Measurements from ENCODE around the gene TACC2.

TACC2 gene

DNA sequence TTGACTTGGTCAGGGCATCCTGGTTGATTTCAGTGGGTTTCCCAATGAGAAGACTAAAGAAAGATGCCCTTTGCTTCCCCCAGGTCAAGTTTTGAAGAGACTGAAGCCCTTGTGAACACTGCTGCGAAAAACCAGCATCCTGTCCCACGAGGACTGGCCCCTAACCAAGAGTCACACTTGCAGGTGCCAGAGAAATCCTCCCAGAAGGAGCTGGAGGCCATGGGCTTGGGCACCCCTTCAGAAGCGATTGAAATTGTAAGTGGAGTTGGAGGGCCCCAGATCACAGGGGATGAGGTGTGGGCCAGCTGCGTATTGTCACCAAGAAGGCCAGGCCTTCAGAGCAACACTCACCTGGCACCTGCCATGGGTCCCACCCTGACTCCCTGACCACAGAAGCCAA is 238.8 kb downstream of the TACC2 start:
- Histone ChIP-seq H3K36me3 (ENCODE audit: control insufficient read depth in 2 of 2, insufficient read depth in 2 of 2, low read length in 2 of 2) (peaks cover 55 to 68% of the 10 kb centered on the region in 2 donors), H3K9ac (ENCODE audit: low read depth in 1 of 2, low read length in 2 of 2) (no peak overlapping the region)

DNA sequence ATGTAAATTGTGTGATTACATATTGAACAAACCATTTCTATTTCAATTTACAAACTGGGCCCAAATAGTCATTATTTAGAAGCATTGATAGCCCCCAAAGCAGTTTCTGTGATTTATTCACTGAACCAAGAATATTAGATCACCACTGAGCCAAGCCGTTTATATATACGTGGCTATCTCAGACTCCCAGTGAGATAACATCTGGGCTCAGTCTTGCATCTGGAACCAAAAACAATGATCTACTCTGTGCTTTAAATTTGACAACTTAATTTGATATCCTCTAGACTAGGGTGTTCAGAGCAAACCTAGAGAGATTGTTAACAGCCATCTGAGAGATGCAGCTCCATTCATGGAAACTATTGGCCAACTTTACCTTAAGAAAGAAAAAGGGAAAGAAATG is 240.7 kb downstream of the TACC2 start:
- H3K9me3 ChIP-seq (ENCODE audit: control insufficient read depth in 2 of 2, low read length in 2 of 2): no peaks in the 10 kb centered on the region
- H3K27me3 ChIP-seq (ENCODE audit: control insufficient read depth in 2 of 2, insufficient read depth in 2 of 2, low read length in 2 of 2): no peaks in the 10 kb centered on the region
- H3K27ac ChIP-seq (ENCODE audit: low read depth in 2 of 2, low read length in 2 of 2): no peak overlapping the region
- H3K36me3 ChIP-seq (ENCODE audit: control insufficient read depth in 2 of 2, insufficient read depth in 2 of 2, low read length in 2 of 2): peaks cover 58 to 59% of the 10 kb centered on the region in 2 donors
- no peak overlapping the region for H3K9ac ChIP-seq (ENCODE audit: low read depth in 1 of 2, low read length in 2 of 2)
- H3K4me1 ChIP-seq (ENCODE audit: control insufficient read depth in 2 of 2, insufficient read depth in 2 of 2, low read length in 2 of 2): no peaks in the 10 kb centered on the region
- no peak overlapping the region for H3K4me3 ChIP-seq (ENCODE audit: low read length in 2 of 2)

More for the DNA sequence above, 238.8 kb downstream of the TACC2 start:
- Histone ChIP-seq H3K27ac (ENCODE audit: low read depth in 2 of 2, low read length in 2 of 2) (no peak overlapping the region), H3K9me3 (ENCODE audit: control insufficient read depth in 2 of 2, low read length in 2 of 2) (no peaks in the 10 kb centered on the region), H3K27me3 (ENCODE audit: control insufficient read depth in 2 of 2, insufficient read depth in 2 of 2, low read length in 2 of 2) (no peaks in the 10 kb centered on the region), H3K4me1 (ENCODE audit: control insufficient read depth in 2 of 2, insufficient read depth in 2 of 2, low read length in 2 of 2) (no peaks in the 10 kb centered on the region), H3K4me3 (ENCODE audit: low read length in 2 of 2) (no peak overlapping the region)

DNA sequence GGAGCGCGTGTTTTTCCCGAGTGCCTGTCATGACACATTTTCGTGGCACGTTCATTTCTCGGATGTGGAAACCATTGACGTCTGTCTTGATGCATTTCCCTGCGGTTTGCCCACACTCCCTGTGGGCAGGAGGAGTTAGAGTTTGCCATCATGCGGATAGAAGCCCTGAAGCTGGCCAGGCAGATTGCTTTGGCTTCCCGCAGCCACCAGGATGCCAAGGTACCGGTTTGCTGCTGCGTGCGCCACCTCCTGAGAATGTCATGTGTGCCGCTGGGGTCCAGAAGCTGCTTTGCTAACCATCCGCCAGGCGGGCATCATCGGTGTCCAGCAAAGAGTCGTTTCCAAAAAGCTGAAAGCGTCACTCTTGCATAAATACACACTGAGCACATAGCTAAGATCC is 241.3 kb downstream of the TACC2 start:
- Histone ChIP-seq H3K9me3 (ENCODE audit: control insufficient read depth in 2 of 2, low read length in 2 of 2) (no peaks in the 10 kb centered on the region), H3K36me3 (ENCODE audit: control insufficient read depth in 2 of 2, insufficient read depth in 2 of 2, low read length in 2 of 2) (peaks cover 53 to 54% of the 10 kb centered on the region in 2 donors), H3K4me1 (ENCODE audit: control insufficient read depth in 2 of 2, insufficient read depth in 2 of 2, low read length in 2 of 2) (no peaks in the 10 kb centered on the region), H3K27me3 (ENCODE audit: control insufficient read depth in 2 of 2, insufficient read depth in 2 of 2, low read length in 2 of 2) (no peaks in the 10 kb centered on the region), H3K9ac (ENCODE audit: low read depth in 1 of 2, low read length in 2 of 2) (no peak overlapping the region), H3K27ac (ENCODE audit: low read depth in 2 of 2, low read length in 2 of 2) (no peak overlapping the region), H3K4me3 (ENCODE audit: low read length in 2 of 2) (no peak overlapping the region)

DNA sequence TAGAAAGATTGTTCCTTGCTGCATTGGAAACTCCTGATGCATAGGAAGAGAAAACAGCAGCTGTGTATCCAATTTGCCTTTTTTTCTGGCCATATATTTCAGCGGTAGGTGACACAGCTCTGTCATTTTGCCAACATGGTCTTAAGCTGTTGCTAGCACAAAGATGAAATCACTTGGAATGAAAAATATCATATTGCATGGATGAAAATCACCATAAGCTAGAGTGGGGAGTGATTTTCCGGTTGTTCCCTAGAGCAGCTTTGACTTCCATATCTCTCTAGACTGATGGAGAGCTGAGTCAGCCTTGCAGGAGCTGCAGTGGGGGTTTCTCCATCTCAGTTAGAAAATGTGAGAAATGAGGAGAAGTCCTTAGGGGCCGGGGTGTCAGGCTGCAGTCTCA is 243.8 kb downstream of the TACC2 start:
- Histone ChIP-seq H3K27ac (ENCODE audit: low read depth in 2 of 2, low read length in 2 of 2) (no peak overlapping the region), H3K4me1 (ENCODE audit: control insufficient read depth in 2 of 2, insufficient read depth in 2 of 2, low read length in 2 of 2) (no peaks in the 10 kb centered on the region), H3K27me3 (ENCODE audit: control insufficient read depth in 2 of 2, insufficient read depth in 2 of 2, low read length in 2 of 2) (no peaks in the 10 kb centered on the region), H3K36me3 (ENCODE audit: control insufficient read depth in 2 of 2, insufficient read depth in 2 of 2, low read length in 2 of 2) (peaks cover 37 to 43% of the 10 kb centered on the region in 2 donors), H3K4me3 (ENCODE audit: low read length in 2 of 2) (no peak overlapping the region), H3K9me3 (ENCODE audit: control insufficient read depth in 2 of 2, low read length in 2 of 2) (no peaks in the 10 kb centered on the region), H3K9ac (ENCODE audit: low read depth in 1 of 2, low read length in 2 of 2) (no peak overlapping the region)

DNA sequence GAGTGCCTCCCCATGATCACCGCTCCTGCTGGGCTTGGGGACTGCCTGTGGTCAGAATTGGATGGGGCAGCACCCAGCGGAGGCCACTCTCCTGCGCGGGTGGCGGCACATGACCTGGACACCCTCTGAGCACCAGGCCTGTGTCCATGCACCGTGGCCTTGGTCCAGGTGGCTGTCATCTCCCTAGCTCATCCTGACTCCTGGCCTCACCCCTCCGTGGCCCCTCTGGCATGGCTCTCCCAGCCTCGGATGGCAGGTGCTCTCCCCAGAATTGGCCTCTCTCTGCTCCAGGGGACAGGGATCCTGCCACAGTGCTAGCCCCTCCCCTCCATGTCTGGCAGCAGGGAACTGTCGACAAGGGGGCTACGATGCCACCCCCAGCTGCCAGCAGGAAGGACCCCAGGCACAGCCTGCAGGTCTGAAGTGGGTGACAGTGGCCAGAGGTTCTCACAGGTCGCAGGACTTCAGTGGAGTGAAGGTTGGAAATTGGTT is 244.9 kb downstream of the TACC2 start:
- Histone ChIP-seq H3K4me1 (ENCODE audit: control insufficient read depth in 2 of 2, insufficient read depth in 2 of 2, low read length in 2 of 2) (no peaks in the 10 kb centered on the region), H3K9ac (ENCODE audit: low read depth in 1 of 2, low read length in 2 of 2) (no peak overlapping the region), H3K4me3 (ENCODE audit: low read length in 2 of 2) (no peak overlapping the region), H3K27me3 (ENCODE audit: control insufficient read depth in 2 of 2, insufficient read depth in 2 of 2, low read length in 2 of 2) (no peaks in the 10 kb centered on the region), H3K9me3 (ENCODE audit: control insufficient read depth in 2 of 2, low read length in 2 of 2) (no peaks in the 10 kb centered on the region), H3K27ac (ENCODE audit: low read depth in 2 of 2, low read length in 2 of 2) (no peak overlapping the region), H3K36me3 (ENCODE audit: control insufficient read depth in 2 of 2, insufficient read depth in 2 of 2, low read length in 2 of 2) (peaks cover 31 to 35% of the 10 kb centered on the region in 2 donors)

DNA sequence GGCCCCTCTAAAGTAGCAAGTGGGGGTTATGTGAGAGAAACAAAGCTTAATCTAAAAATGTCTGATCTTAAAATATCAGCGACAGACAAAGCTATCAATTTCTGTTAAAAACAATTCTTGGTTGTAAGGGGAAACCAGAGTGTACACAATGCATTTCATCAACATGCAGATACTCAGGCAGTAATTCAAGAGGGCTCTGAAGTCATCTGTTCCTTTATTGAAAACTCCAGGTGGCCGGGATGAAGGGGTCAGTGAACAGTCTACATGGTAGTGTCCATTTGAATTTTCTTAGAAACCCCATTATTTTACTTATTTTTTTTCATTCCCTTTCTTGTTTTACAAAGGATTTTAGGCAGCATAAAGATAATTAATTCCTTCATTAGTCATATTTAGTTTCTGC is 245.5 kb downstream of the TACC2 start:
- Histone ChIP-seq H3K36me3 (ENCODE audit: control insufficient read depth in 2 of 2, insufficient read depth in 2 of 2, low read length in 2 of 2) (peaks cover 27 to 33% of the 10 kb centered on the region in 2 donors), H3K4me1 (ENCODE audit: control insufficient read depth in 2 of 2, insufficient read depth in 2 of 2, low read length in 2 of 2) (no peaks in the 10 kb centered on the region), H3K9ac (ENCODE audit: low read depth in 1 of 2, low read length in 2 of 2) (no peak overlapping the region), H3K9me3 (ENCODE audit: control insufficient read depth in 2 of 2, low read length in 2 of 2) (no peaks in the 10 kb centered on the region), H3K27me3 (ENCODE audit: control insufficient read depth in 2 of 2, insufficient read depth in 2 of 2, low read length in 2 of 2) (no peaks in the 10 kb centered on the region), H3K4me3 (ENCODE audit: low read length in 2 of 2) (no peak overlapping the region), H3K27ac (ENCODE audit: low read depth in 2 of 2, low read length in 2 of 2) (no peak overlapping the region)

DNA sequence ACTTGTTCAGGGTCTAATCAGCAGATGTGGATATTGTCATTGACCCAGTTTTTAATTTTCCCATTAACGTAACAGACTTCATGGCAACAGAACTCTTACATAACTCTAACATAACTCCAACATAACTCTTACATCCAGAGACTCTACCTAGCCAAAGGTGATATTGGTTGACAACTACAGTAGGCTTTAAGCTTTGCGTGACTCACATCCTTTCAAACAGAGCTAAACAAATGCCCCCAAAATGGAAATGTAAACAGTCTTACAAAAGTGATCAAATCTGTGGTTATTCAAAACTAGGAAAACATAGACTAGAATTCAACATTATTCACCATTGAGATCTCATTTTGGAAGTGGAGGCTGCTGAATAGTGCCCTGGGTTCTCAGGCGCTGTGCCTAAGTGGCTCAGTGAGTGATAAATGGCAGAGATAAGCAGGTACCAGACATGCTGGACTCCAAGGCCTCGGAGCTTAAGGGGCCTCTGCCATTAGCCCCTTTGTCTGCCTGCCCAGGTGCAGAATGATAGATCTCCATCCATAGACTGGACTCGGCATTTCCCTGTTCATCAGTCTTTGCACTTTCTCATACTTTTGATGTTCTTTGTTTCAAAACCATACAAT is 247.8 kb downstream of the TACC2 start:
- Histone ChIP-seq H3K27me3 (ENCODE audit: control insufficient read depth in 2 of 2, insufficient read depth in 2 of 2, low read length in 2 of 2) (no peaks in the 10 kb centered on the region), H3K27ac (ENCODE audit: low read depth in 2 of 2, low read length in 2 of 2) (no peak overlapping the region), H3K36me3 (ENCODE audit: control insufficient read depth in 2 of 2, insufficient read depth in 2 of 2, low read length in 2 of 2) (peaks cover 19 to 32% of the 10 kb centered on the region in 2 donors)

DNA sequence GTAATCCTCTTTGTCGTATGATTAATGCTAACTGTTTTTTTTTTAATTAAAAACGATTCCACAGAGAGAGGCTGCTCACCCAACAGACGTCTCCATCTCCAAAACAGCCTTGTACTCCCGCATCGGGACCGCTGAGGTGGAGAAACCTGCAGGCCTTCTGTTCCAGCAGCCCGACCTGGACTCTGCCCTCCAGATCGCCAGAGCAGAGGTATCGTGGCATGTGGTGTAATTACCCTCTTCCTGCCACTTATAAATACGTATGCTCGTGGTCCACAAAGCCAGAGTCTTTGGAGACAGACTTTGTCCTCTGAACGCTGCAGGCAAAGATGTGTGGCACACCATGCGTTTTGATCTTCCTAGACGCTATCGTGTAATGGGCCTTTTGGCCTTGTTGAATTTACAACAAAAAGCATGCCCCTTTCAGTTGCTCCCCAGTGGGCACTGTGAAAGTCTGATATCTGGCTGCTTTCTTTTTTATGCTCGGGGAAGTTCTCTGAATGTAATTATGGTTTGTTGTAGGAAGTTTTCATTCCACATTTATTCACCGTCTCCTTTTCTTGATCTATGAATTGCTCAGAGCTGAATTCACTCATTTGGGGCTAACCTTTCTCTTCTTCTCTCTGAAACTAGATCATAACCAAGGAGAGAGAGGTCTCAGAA is 248.5 kb downstream of the TACC2 start:
- no peak overlapping the region for H3K27ac ChIP-seq (ENCODE audit: low read depth in 2 of 2, low read length in 2 of 2)

More for the DNA sequence above, 247.8 kb downstream of the TACC2 start:
- no peaks in the 10 kb centered on the region for H3K4me1 ChIP-seq (ENCODE audit: control insufficient read depth in 2 of 2, insufficient read depth in 2 of 2, low read length in 2 of 2)
- H3K4me3 ChIP-seq (ENCODE audit: low read length in 2 of 2): no peak overlapping the region
- no peaks in the 10 kb centered on the region for H3K9me3 ChIP-seq (ENCODE audit: control insufficient read depth in 2 of 2, low read length in 2 of 2)
- no peak overlapping the region for H3K9ac ChIP-seq (ENCODE audit: low read depth in 1 of 2, low read length in 2 of 2)

DNA sequence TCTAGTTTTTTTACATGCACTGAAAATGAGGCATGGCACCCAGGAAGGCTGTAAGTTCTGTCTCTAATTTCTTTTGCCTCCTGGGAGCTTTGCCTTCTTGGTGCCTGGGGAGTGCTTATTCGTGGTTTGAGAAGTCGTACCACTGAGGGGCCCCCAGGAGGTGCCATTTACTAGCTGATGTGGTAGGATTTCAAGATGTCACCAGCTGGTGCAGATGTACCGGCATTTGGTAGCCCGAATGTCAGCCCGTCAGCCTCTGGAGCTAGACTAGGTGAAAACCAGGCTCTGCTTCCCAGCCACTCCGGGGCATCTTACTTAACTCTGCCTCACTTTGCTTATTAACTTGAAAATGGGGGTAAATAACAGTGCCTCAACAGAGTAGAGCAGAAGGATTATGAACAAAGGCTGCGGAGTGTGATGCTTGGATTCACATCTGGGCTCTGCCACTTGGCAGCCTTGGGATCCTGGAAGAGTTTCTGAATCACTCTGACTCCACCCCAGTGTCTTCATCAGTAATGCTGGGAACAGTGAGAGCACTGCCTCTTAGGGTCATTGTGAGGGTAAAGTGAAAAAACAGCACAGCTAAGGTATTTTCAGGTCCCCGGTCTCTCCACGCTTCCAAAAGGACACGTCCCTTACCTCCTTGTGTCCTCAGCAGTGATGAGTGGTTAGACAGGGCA is 250.8 kb downstream of the TACC2 start:
- no peaks in the 10 kb centered on the region for H3K4me1 ChIP-seq (ENCODE audit: control insufficient read depth in 2 of 2, insufficient read depth in 2 of 2, low read length in 2 of 2)
- no peaks in the 10 kb centered on the region for H3K27me3 ChIP-seq (ENCODE audit: control insufficient read depth in 2 of 2, insufficient read depth in 2 of 2, low read length in 2 of 2)
- peaks cover 24 to 48% of the 10 kb centered on the region in 2 donors for H3K36me3 ChIP-seq (ENCODE audit: control insufficient read depth in 2 of 2, insufficient read depth in 2 of 2, low read length in 2 of 2)
- no peak overlapping the region for H3K4me3 ChIP-seq (ENCODE audit: low read length in 2 of 2)
- no peak overlapping the region for H3K27ac ChIP-seq (ENCODE audit: low read depth in 2 of 2, low read length in 2 of 2)
- H3K9ac ChIP-seq (ENCODE audit: low read depth in 1 of 2, low read length in 2 of 2): no peak overlapping the region
- H3K9me3 ChIP-seq (ENCODE audit: control insufficient read depth in 2 of 2, low read length in 2 of 2): no peaks in the 10 kb centered on the region

More for the DNA sequence above, 248.5 kb downstream of the TACC2 start:
- H3K9ac ChIP-seq (ENCODE audit: low read depth in 1 of 2, low read length in 2 of 2): no peak overlapping the region
- no peaks in the 10 kb centered on the region for H3K27me3 ChIP-seq (ENCODE audit: control insufficient read depth in 2 of 2, insufficient read depth in 2 of 2, low read length in 2 of 2)
- peaks cover 24 to 35% of the 10 kb centered on the region in 2 donors for H3K36me3 ChIP-seq (ENCODE audit: control insufficient read depth in 2 of 2, insufficient read depth in 2 of 2, low read length in 2 of 2)
- H3K4me3 ChIP-seq (ENCODE audit: low read length in 2 of 2): no peak overlapping the region
- H3K4me1 ChIP-seq (ENCODE audit: control insufficient read depth in 2 of 2, insufficient read depth in 2 of 2, low read length in 2 of 2): no peaks in the 10 kb centered on the region
- no peaks in the 10 kb centered on the region for H3K9me3 ChIP-seq (ENCODE audit: control insufficient read depth in 2 of 2, low read length in 2 of 2)

DNA sequence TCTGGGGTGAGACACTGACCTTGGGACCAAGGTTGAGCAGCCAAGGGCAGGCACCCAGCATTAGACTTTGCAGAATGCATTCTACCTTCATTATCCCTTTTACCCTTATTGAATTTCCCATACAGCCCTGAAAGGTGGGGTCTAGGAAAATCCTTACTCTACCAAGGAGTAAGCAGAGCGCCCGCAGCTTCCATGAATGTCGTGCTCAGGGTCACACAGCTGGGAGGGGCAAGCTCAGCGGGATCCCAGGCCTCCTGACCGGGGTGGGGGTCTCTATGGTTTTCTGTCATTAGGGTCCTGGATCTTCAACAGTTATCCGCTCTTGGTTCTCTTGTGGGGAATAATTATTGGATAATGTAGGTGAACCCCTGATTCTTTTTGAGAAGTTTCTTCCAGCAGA is 251.4 kb downstream of the TACC2 start:
- Histone ChIP-seq H3K9ac (ENCODE audit: low read depth in 1 of 2, low read length in 2 of 2) (no peak overlapping the region), H3K9me3 (ENCODE audit: control insufficient read depth in 2 of 2, low read length in 2 of 2) (no peaks in the 10 kb centered on the region), H3K4me3 (ENCODE audit: low read length in 2 of 2) (no peak overlapping the region), H3K27ac (ENCODE audit: low read depth in 2 of 2, low read length in 2 of 2) (no peak overlapping the region), H3K27me3 (ENCODE audit: control insufficient read depth in 2 of 2, insufficient read depth in 2 of 2, low read length in 2 of 2) (no peaks in the 10 kb centered on the region), H3K4me1 (ENCODE audit: control insufficient read depth in 2 of 2, insufficient read depth in 2 of 2, low read length in 2 of 2) (no peaks in the 10 kb centered on the region), H3K36me3 (ENCODE audit: control insufficient read depth in 2 of 2, insufficient read depth in 2 of 2, low read length in 2 of 2) (peaks cover 27 to 52% of the 10 kb centered on the region in 2 donors)
